ENCODE measurements around the gene USP35. TPM values are rescaled to one million over a fixed set of nuclear protein-coding genes. Genes with fewer than 3 reads are reported as not detected.

The USP35 gene
- total RNA-seq, 1 experiment from 2014 or later = 11.3 TPM

GRCh38 chr11:78163828-78164227, 24.9 kb upstream of the USP35 start:
- H3K9me3 Mint-ChIP-seq (ENCODE audit: unreplicated experiment) = no peaks in the 10 kb centered on the region
- H3K4me3 ChIP-seq (ENCODE audit: low read depth, low read length) = no peak overlapping the region
- no peak overlapping the region for H3K27ac Mint-ChIP-seq (ENCODE audit: unreplicated experiment)
- no peaks in the 10 kb centered on the region for H3K9me3 ChIP-seq
- intact Hi-C loops (cut with micrococcal nuclease; ENCODE audit: unreplicated experiment) = no loop called here
- H3K4me3 Mint-ChIP-seq (ENCODE audit: unreplicated experiment) = no peak overlapping the region
- no peaks in the 10 kb centered on the region for H3K36me3 ChIP-seq (ENCODE audit: control insufficient read depth, insufficient read depth, low read length)
- DNase-seq = no peak
- peaks cover 8% of the 10 kb centered on the region for H3K4me1 Mint-ChIP-seq (ENCODE audit: low read depth, unreplicated experiment)
- no peak for TF ChIP-seq CTCF (IDR thresholded peaks at IDR 0.05; ENCODE audit: insufficient read depth in 1 of 2, low read depth in 1 of 2, low read length in 1 of 2, severe bottlenecking in 1 of 2, unreplicated experiment in 1 of 2)
- H3K27me3 Mint-ChIP-seq (ENCODE audit: insufficient read depth, unreplicated experiment) = no peaks in the 10 kb centered on the region
- ChIA-PET POLR2A (no interaction called here), CTCF (no interaction called here)
- peaks cover 5% of the 10 kb centered on the region for H3K36me3 Mint-ChIP-seq (ENCODE audit: insufficient read depth, unreplicated experiment)
- no peaks in the 10 kb centered on the region for H3K27me3 ChIP-seq (replicated peaks; ENCODE audit: control insufficient read depth, insufficient read depth, low read length)
- H3K4me1 ChIP-seq = no peaks in the 10 kb centered on the region
- no TSS peak for BruUV-seq (replicated peaks)

- POLR2A ChIA-PET = no interaction called here
- Histone ChIP-seq H3K36me3 (ENCODE audit: control insufficient read depth, insufficient read depth, low read length) (no peaks in the 10 kb centered on the region), H3K9me3 (no peaks in the 10 kb centered on the region), H3K27me3 (replicated peaks; ENCODE audit: control insufficient read depth, insufficient read depth, low read length) (no peaks in the 10 kb centered on the region), H3K4me1 (no peaks in the 10 kb centered on the region), H3K4me3 (ENCODE audit: low read depth, low read length) (no peak overlapping the region)
- no peaks in the 10 kb centered on the region for H3K9me3 Mint-ChIP-seq (ENCODE audit: unreplicated experiment)
- no TSS peak for BruUV-seq (replicated peaks)
- no peaks in the 10 kb centered on the region for H3K36me3 Mint-ChIP-seq (ENCODE audit: insufficient read depth, unreplicated experiment)
- CTCF ChIA-PET = no interaction called here
- intact Hi-C loops (cut with micrococcal nuclease; ENCODE audit: unreplicated experiment) = no loop called here
- TF ChIP-seq CTCF (IDR thresholded peaks at IDR 0.05; ENCODE audit: insufficient read depth in 1 of 2, low read depth in 1 of 2, low read length in 1 of 2, severe bottlenecking in 1 of 2, unreplicated experiment in 1 of 2) = no peak
- H3K27me3 Mint-ChIP-seq (ENCODE audit: insufficient read depth, unreplicated experiment) = no peaks in the 10 kb centered on the region
- H3K4me3 Mint-ChIP-seq (ENCODE audit: unreplicated experiment) = no peak overlapping the region
- H3K4me1 Mint-ChIP-seq (ENCODE audit: low read depth, unreplicated experiment) = peaks cover 8% of the 10 kb centered on the region
- H3K27ac Mint-ChIP-seq (ENCODE audit: unreplicated experiment) = no peak overlapping the region
- DNase-seq = no peak
Observed at GRCh38 chr11:78164471-78164870, 24.2 kb upstream of the USP35 start.

GRCh38 chr11:78166855-78167469, 21.8 kb upstream of the USP35 start:
- Mint-ChIP-seq H3K9me3 (ENCODE audit: unreplicated experiment) (no peaks in the 10 kb centered on the region), H3K27me3 (ENCODE audit: insufficient read depth, unreplicated experiment) (no peaks in the 10 kb centered on the region), H3K4me1 (ENCODE audit: low read depth, unreplicated experiment) (peaks cover 8% of the 10 kb centered on the region), H3K4me3 (ENCODE audit: unreplicated experiment) (no peak overlapping the region), H3K27ac (ENCODE audit: unreplicated experiment) (no peak overlapping the region), H3K36me3 (ENCODE audit: insufficient read depth, unreplicated experiment) (no peaks in the 10 kb centered on the region)
- Histone ChIP-seq H3K36me3 (ENCODE audit: control insufficient read depth, insufficient read depth, low read length) (no peaks in the 10 kb centered on the region), H3K9me3 (no peaks in the 10 kb centered on the region), H3K27me3 (replicated peaks; ENCODE audit: control insufficient read depth, insufficient read depth, low read length) (no peaks in the 10 kb centered on the region), H3K4me3 (ENCODE audit: low read depth, low read length) (no peak overlapping the region), H3K4me1 (no peaks in the 10 kb centered on the region)
- TF ChIP-seq CTCF (IDR thresholded peaks at IDR 0.05; ENCODE audit: insufficient read depth in 1 of 2, low read depth in 1 of 2, low read length in 1 of 2, severe bottlenecking in 1 of 2, unreplicated experiment in 1 of 2) = no peak
- DNase-seq = no peak
- POLR2A ChIA-PET = no interaction called here
- intact Hi-C loops (cut with micrococcal nuclease; ENCODE audit: unreplicated experiment) = no loop called here
- no TSS peak for BruUV-seq (replicated peaks)
- CTCF ChIA-PET = no interaction called here
